ENCODE data around the gene SYNGR1.

GRCh38 chr22:39325392-39325932 lies 24.3 kb upstream of the SYNGR1 start:
- TF ChIP-seq, protein P1, sequence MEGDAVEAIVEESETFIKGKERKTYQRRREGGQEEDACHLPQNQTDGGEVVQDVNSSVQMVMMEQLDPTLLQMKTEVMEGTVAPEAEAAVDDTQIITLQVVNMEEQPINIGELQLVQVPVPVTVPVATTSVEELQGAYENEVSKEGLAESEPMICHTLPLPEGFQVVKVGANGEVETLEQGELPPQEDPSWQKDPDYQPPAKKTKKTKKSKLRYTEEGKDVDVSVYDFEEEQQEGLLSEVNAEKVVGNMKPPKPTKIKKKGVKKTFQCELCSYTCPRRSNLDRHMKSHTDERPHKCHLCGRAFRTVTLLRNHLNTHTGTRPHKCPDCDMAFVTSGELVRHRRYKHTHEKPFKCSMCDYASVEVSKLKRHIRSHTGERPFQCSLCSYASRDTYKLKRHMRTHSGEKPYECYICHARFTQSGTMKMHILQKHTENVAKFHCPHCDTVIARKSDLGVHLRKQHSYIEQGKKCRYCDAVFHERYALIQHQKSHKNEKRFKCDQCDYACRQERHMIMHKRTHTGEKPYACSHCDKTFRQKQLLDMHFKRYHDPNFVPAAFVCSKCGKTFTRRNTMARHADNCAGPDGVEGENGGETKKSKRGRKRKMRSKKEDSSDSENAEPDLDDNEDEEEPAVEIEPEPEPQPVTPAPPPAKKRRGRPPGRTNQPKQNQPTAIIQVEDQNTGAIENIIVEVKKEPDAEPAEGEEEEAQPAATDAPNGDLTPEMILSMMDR (conservative IDR thresholded peaks at IDR 0.05): no peak
- TF ChIP-seq ZFX (IDR thresholded peaks at IDR 0.05): no peak

All from C4-2B (cell line).